Measurements from ENCODE around the gene AMBN.
A peak's percentile ranks its signal among the peaks of the same experiment; 100 is the strongest.

AMBN gene, protein sequence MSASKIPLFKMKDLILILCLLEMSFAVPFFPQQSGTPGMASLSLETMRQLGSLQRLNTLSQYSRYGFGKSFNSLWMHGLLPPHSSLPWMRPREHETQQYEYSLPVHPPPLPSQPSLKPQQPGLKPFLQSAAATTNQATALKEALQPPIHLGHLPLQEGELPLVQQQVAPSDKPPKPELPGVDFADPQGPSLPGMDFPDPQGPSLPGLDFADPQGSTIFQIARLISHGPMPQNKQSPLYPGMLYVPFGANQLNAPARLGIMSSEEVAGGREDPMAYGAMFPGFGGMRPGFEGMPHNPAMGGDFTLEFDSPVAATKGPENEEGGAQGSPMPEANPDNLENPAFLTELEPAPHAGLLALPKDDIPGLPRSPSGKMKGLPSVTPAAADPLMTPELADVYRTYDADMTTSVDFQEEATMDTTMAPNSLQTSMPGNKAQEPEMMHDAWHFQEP

GRCh38 chr4:70591955-70592582 lies at the start of gene AMBN:
Gene AMBN (plus strand): TSS chr4:70592256. CDS start chr4:70592359, 103 bp downstream.
- DNase-seq = no peak

DNA sequence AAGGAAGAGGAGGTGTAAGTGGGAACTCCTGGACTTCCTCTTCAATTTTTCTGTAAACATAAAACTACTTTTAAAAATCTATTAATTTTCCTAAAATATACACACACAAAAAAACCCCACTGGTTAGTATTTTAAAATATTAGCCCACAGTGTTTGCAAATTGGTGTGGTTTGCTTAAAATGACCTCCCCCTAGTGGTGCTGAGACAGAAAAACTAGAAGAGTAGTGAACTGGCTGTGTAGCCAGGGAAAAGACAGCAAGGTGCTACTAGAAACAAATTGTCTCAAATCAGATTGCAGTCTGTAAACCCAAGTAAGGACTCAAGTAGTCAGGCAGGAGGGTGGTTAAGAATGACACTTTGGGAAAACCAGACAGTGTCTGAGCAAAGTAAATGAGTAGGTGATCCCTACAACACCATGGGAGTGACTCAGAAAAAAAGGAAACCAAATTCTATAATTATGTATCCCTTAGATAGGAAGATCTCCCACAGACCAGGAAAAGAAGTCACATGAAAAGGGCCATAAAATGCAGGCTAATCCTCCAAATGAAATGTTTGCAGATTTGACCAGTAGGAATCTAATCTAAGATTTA lies 47.7 kb upstream of the AMBN start:
- DNase-seq = no peak

- DNase-seq = no peak
Observed at GRCh38 chr4:70556856-70557255, 35.2 kb upstream of the AMBN start.

DNA sequence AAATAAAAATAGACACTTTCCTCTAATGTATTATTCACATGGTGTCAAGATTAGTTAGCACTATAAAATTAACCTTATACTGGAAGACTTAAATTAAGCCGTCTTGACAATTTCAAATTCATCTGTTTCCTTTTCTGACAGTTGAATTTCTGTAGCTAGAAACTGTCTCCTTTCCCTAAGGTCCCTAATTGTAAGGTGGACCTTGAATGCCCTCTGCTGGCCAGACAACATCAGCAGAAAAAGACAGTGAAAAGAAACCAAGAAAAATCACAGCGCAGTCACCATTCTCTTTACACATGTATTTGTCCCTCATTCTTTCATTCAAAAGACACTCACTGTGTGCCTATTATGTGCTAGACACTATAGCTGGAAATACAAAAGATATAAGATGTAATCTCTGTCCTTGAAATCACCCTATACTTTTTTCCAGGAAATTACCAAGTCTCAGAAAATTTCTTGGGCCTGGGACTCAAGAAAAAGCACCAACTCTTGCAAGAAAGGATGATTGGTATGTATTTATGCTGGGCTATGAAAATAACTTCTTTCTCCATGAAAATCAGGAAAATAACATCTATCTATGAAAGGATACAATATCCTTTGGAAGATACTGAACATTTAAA lies 32.7 kb upstream of the AMBN start:
- DNase-seq = peak; percentile 31

GRCh38 chr4:70559924-70560323 lies 32.1 kb upstream of the AMBN start:
- DNase-seq = no peak

DNA sequence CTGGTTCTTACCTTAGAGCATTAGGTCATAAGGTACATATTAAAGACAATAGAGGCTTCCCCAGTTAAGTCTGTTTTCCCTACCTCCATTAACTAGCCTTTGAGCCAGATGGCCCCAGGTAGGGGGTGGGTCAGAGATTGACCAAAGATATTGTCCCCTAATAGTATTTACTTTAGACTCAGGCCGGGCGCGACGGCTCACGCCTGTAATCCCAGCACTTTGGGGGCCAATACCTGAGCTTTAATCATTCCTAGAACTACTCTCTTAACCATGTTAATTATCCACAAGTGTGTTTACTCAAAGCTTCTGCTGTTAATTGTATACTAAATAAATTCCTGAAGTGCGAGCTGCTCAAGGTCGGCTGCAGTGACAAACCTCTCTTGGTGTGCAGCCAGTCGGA lies 28.0 kb upstream of the AMBN start:
- DNase-seq = peak; percentile 65

DNA sequence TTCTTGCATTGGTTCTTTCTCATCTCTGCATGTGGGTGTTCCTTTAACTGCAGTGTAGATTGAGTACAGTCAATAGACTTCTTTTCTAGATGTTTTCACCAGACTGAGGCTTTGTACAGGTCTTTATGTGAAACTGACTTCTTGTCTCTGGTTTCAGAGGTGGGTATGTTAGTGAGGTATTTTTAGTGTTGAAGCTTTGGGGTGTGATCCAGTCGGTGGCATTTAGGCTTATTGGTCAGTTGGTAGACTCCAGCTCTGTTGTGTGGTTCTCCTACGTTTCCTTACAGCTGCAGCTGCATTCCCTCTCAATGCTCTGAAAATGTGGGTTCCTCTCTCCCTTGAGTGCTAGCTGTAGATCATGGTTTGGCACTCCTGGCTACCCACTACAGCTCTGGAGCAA lies 21.3 kb upstream of the AMBN start:
- DNase-seq = no peak

- DNase-seq = no peak
Observed at GRCh38 chr4:70571772-70572171, 20.3 kb upstream of the AMBN start.

DNA sequence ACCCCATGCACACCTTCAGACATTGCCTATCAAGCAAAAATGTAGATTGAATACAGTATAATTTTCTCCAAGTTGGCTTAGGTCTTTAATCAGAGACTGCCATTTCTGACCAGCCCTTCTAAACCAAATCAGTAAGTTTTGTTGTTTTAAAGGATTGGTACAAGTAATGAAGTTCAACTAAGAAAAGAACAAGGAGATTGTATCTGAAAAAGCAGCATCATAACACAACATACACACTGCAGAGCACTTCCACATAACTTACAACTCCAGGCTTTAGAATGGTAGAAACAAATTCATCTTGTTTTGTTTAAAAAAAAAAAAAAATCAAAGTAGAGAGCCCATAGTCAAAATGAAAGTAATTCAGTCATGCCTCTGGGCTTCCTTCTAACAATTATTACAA lies 16.1 kb upstream of the AMBN start:
- no peak for DNase-seq

- DNase-seq = no peak
Observed at GRCh38 chr4:70577220-70577927, 14.7 kb upstream of the AMBN start.

DNA sequence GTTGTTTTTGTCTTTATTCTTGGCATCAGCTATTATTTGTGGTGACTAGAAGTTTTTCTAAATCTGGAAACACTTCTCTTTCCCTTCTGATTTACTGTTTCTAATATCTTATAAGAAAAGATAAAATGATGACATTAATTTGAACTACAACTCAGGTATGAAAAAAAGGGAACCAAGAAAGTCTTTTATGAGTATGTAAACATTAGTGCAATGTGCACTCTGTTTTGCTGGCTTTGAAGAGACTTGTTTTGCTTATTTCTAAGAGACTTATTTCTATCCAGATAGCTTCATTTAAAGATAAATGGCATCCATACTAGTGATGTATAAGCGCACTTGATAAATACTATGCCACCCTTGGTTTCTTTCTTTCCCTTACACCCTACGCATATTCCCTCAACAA lies 10.1 kb upstream of the AMBN start:
- DNase-seq = no peak

DNA sequence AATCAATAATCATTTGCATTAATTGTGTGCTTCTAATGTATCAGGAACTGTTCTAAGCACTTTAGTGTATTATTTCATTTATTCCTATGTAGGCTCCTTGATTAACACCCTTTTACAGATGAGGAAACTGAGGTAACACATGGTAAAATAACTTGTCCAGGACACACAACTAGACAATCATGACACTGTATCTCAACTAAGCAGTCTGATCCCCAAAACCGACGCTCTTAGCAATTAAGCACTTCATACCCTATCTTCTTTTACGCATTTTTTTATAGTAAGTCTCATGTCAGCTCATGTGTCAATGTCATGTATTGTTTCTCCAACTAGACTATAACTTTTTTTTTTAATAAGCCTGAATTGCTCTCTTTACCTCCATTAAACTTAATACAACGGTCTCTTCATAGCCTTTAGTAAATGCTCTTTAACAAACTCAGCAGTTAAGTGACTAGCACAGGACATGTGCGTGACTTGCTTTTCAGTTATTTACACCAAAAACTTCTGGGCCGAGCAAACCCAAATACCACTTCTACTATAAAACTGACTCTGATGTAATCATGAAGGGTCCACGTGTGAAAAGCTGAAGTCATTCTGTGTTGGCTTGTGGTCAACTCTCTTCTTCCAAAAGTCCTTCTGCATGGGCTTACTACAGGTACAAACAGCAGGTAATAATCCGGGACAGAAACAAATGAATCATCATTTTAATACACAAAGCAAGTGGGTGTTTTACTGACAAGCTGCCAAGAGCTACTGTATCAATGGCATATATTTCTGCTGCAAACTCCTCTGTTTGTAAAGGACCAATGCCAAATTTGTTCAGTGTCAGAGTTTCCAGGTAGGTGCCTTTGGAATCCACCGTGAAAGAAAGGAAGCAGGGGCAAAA lies 7.9 kb upstream of the AMBN start:
- DNase-seq = no peak

DNA sequence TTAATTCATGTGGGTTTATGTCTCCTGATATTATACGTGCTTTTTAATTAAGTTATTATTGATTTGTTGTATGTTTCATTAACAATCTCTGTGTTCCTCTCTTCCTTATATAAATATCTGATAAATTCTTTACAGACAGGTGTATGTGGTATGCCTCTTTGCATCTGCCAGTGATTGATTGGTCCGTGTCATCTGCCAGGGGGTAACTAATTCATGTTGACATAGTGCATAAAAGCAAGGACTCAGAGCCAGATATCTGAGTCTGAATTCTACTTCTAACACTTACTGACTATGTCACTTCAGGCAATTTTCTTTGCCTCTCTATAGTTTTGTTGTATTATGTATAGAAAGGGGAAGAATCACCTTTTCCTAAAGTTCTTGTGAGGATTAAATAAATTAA lies 5.2 kb upstream of the AMBN start:
- DNase-seq = no peak

- DNase-seq = no peak
Observed at GRCh38 chr4:70589785-70590184, 2.3 kb upstream of the AMBN start.

DNA sequence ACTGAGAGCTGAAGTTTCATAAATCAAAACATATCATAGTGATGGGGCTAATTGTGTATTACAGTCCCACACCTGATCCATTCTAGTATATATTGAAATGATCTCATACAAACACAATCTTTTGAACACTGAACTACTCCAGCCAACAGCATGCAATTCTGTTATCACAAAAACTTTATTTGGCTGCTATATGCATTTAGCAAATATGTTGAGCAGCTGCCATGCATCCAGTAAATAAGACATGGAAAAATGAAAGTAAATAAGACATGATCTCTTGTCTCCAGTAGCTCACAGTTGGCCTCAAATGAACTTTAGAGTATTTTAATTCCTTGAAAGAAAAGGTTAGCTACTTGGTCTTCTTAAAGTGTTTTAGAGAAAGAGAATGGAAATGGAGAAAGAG lies 2.1 kb downstream of the AMBN start:
- DNase-seq = no peak

GRCh38 chr4:70600305-70600704 lies 8.2 kb downstream of the AMBN start:
- no peak for DNase-seq

GRCh38 chr4:70600977-70601376 lies 8.9 kb downstream of the AMBN start:
- no peak for DNase-seq

DNA sequence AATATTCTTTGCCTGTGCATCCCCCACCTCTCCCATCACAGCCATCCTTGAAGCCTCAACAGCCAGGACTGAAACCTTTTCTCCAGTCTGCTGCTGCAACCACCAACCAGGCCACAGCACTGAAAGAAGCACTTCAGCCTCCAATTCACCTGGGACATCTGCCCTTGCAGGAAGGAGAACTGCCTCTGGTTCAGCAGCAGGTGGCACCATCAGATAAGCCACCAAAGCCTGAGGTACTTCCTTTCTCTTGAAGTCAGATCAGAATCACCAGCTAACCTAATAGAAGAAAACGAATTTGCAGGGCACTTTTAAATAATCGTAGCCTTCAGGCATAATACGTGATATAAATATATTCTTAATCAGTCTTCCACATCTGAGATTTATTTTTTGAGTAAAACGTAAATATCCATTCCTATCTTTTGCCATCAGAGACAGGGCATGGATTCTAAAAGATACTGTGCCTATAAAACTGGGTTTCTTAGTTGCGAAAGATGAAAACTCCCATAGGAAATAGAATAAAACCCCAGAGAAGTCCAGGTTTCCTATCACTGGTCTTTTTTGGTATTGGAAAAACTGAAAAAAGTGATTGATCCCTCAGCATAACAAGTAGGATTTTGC lies 9.5 kb downstream of the AMBN start:
- peak; percentile 46 for DNase-seq

- DNase-seq = no peak
Observed at GRCh38 chr4:70603856-70604255, 11.8 kb downstream of the AMBN start.

GRCh38 chr4:70606459-70606858 lies 14.4 kb downstream of the AMBN start:
- no peak for DNase-seq

- DNase-seq = no peak
Observed at GRCh38 chr4:70607334-70607853, 15.3 kb downstream of the AMBN start.
